NB4 (cell line): ENCODE measurements around the gene SHISA6.

Source experiments
- DNase-seq: peaks from one replicate; pipeline ENCODE4 v3.0.0; 2010; ENCODE audit warnings: low read depth
- H3K4me3 ChIP-seq: one replicate; pipeline ENCODE4 v1.5.1; 2011; ENCODE audit warnings: mild to moderate bottlenecking, low read depth, low read length, moderate library complexity
- CTCF ChIP-seq: IDR thresholded peaks from one replicate; pipeline ENCODE4 v1.5.1; 2012; ENCODE audit warnings: low read depth, low read length
- MAX ChIP-seq: IDR thresholded peaks from 2 replicates; pipeline ENCODE4 v1.6.1; 2011; ENCODE audit warnings: low read depth, low read length
- MYC ChIP-seq: IDR thresholded peaks from 2 replicates; pipeline ENCODE4 v1.6.1; 2011; ENCODE audit warnings: low read depth, low read length
- POLR2A ChIP-seq: IDR thresholded peaks from 2 replicates; pipeline ENCODE4 v1.6.1; 2011; ENCODE audit warnings: mild to moderate bottlenecking; ENCODE audit not compliant: insufficient read length; ENCODE audit errors: extremely low read depth

The SHISA6 gene

GRCh38 chr17:11487469-11487868 is 246.5 kb downstream of the SHISA6 start:
- no peak overlapping the region for H3K4me3 ChIP-seq

GRCh38 chr17:11488407-11488806 is 247.4 kb downstream of the SHISA6 start:
- no peak overlapping the region for H3K4me3 ChIP-seq
- no peak for DNase-seq
- TF ChIP-seq CTCF (no peak), MAX (no peak), POLR2A (no peak)

More at GRCh38 chr17:11487469-11487868, 246.5 kb downstream of the SHISA6 start:
- no peak for TF ChIP-seq MAX
- TF ChIP-seq CTCF, result no peak
- no peak for TF ChIP-seq POLR2A
- no peak for TF ChIP-seq MYC
- no peak for DNase-seq

GRCh38 chr17:11490171-11490755 is 249.2 kb downstream of the SHISA6 start:
- no peak for TF ChIP-seq MYC
- DNase-seq, result no peak

GRCh38 chr17:11492511-11492910 is 251.5 kb downstream of the SHISA6 start:
- H3K4me3 ChIP-seq, result no peak overlapping the region
- DNase-seq, result no peak
- TF ChIP-seq CTCF, result no peak
- no peak for TF ChIP-seq POLR2A
- TF ChIP-seq MYC, result no peak
- no peak for TF ChIP-seq MAX

More at GRCh38 chr17:11490171-11490755, 249.2 kb downstream of the SHISA6 start:
- no peak overlapping the region for H3K4me3 ChIP-seq

GRCh38 chr17:11493936-11494335 is 252.9 kb downstream of the SHISA6 start:
- H3K4me3 ChIP-seq, result no peak overlapping the region
- TF ChIP-seq CTCF (no peak), MAX (no peak), POLR2A (no peak), MYC (no peak)
- DNase-seq, result no peak

- H3K4me3 ChIP-seq, result no peak overlapping the region
- DNase-seq, result no peak
- no peak for TF ChIP-seq MAX
- no peak for TF ChIP-seq CTCF
- TF ChIP-seq POLR2A, result no peak
- no peak for TF ChIP-seq MYC
Measured at GRCh38 chr17:11495613-11496012, 254.6 kb downstream of the SHISA6 start.
